OCI-LY7 (cell line): ENCODE measurements around the gene ABCB1. TPM values are rescaled to one million over a fixed set of nuclear protein-coding genes. Genes with fewer than 3 reads are reported as not detected.

ENCODE experiments used
- BruUV-seq: library from RNA; stranded (reverse); fragments of 400-500 nt; replicated peaks from 2 replicates; lab custom pipeline; 2021; lab: Mats Ljungman, UMichigan
- CTCF ChIA-PET: fragments of 300-600 bp; sonication (Branson Sonifier 250); formaldehyde crosslinking; loops from one replicate; lab custom pipeline; 2022; ENCODE audit warnings: antibody characterized with exemption; ENCODE audit not compliant: unreplicated experiment; lab: Charles Lee
- POLR2A ChIA-PET: fragments of 300-600 bp; sonication (Branson Sonifier 250); formaldehyde crosslinking; loops from one replicate; lab custom pipeline; 2022; ENCODE audit warnings: antibody characterized with exemption; lab: Charles Lee
- DNase-seq: peaks from one replicate; pipeline ENCODE4 v3.0.0-alpha.2; 2015; ENCODE audit warnings: low spot score
- H2AFZ ChIP-seq: fragments of 200-600 bp; sonication (generic), shearing (Covaris generic); 2 replicates; pipeline ENCODE4 v1.6.1; 2014; ENCODE audit warnings: mild to moderate bottlenecking, antibody characterized with exemption, low read length, moderate library complexity
- H3K27ac ChIP-seq: fragments of 200-600 bp; sonication (generic); 2 replicates; pipeline ENCODE4 v1.5.1; 2014; ENCODE audit warnings: mixed run types, low read depth, mild to moderate bottlenecking, moderate library complexity, low read length, inconsistent platforms; ENCODE audit not compliant: poor library complexity, severe bottlenecking
- H3K36me3 ChIP-seq: fragments of 200-600 bp; sonication (generic); 2 replicates; pipeline ENCODE4 v1.6.1; 2014; ENCODE audit warnings: mild to moderate bottlenecking, antibody characterized with exemption, low read length, moderate library complexity, mixed read lengths; ENCODE audit not compliant: insufficient read depth
- H3K4me1 ChIP-seq: fragments of 200-600 bp; sonication (generic); 2 replicates; pipeline ENCODE4 v1.5.1; 2014; ENCODE audit warnings: mild to moderate bottlenecking, low read length; ENCODE audit not compliant: insufficient read depth, poor library complexity, severe bottlenecking
- H3K4me2 ChIP-seq: fragments of 200-600 bp; sonication (generic); 2 replicates; pipeline ENCODE4 v1.6.1; 2014; ENCODE audit warnings: mild to moderate bottlenecking, low read length
- H3K4me3 ChIP-seq: fragments of 200-600 bp; sonication (generic); 2 replicates; pipeline ENCODE4 v1.5.1; 2014; ENCODE audit warnings: mild to moderate bottlenecking, low read depth, low read length; ENCODE audit not compliant: poor library complexity, severe bottlenecking
- H3K79me2 ChIP-seq: fragments of 200-600 bp; sonication (generic); 2 replicates; pipeline ENCODE4 v1.6.1; 2016; ENCODE audit warnings: low read depth, mild to moderate bottlenecking, low read length, moderate library complexity, mixed read lengths; ENCODE audit not compliant: insufficient read depth
- H3K9me2 ChIP-seq: fragments of 200-600 bp; sonication (generic); 2 replicates; pipeline ENCODE4 v1.6.1; 2016; ENCODE audit warnings: mild to moderate bottlenecking, low read length, mixed read lengths; ENCODE audit not compliant: insufficient read depth
- H3K9me3 ChIP-seq: fragments of 200-600 bp; sonication (generic); 2 replicates; pipeline ENCODE4 v1.6.1; 2014; ENCODE audit warnings: mild to moderate bottlenecking, mixed run types, low read length, mixed read lengths
- H4K20me1 ChIP-seq: fragments of 200-600 bp; sonication (generic); 2 replicates; pipeline ENCODE4 v1.6.1; 2014; ENCODE audit warnings: mild to moderate bottlenecking, antibody characterized with exemption, low read length, moderate library complexity, mixed read lengths; ENCODE audit not compliant: insufficient read depth
- CTCF ChIP-seq: fragments of 200-600 bp; sonication (generic); conservative IDR thresholded peaks from 2 replicates; pipeline ENCODE4 v1.5.1; 2014; ENCODE audit warnings: mild to moderate bottlenecking, antibody characterized with exemption, low read length, moderate library complexity, mixed read lengths
- EZH2phosphoT487 ChIP-seq: fragments of 200-600 bp; sonication (generic); IDR thresholded peaks from 2 replicates; pipeline ENCODE4 v1.6.1; 2018; ENCODE audit warnings: low read depth, borderline replicate concordance, mild to moderate bottlenecking, mixed run types, antibody characterized with exemption, low read length, moderate library complexity, mixed read lengths
- intact Hi-C: fragments of 100-400 bp; cut with micrococcal nuclease; formaldehyde crosslinking; loops from one replicate; pipeline ENCODE4 v1.10.0; 2022; ENCODE audit not compliant: unreplicated experiment
- total RNA-seq, 2 experiments: library from RNA; depleted of rRNA in 1 of 2; stranded (reverse); fragments of >200 nt in 1 of 2; shearing (Covaris generic) in 1 of 2; gene quantifications; 2 replicates each; pipeline ENCODE4 v1.2.3, GENCODE V29; 2014 to 2022

ABCB1 gene
- total RNA-seq, 2 experiments from 2014 or later = not detected

GRCh38 chr7:87458148-87458547 lies 142.5 kb downstream of the ABCB1 start:
- intact Hi-C loops = no loop called here
- Histone ChIP-seq H3K79me2 (no peaks in the 10 kb centered on the region), H4K20me1 (no peaks in the 10 kb centered on the region), H3K4me2 (no peak overlapping the region), H2AFZ (no peak overlapping the region), H3K27ac (no peak overlapping the region), H3K9me2 (no peaks in the 10 kb centered on the region), H3K9me3 (no peaks in the 10 kb centered on the region), H3K4me1 (no peaks in the 10 kb centered on the region), H3K36me3 (no peaks in the 10 kb centered on the region), H3K4me3 (no peak overlapping the region)
- BruUV-seq = no TSS peak
- no peak for DNase-seq
- ChIA-PET CTCF (no interaction called here), POLR2A (interaction anchor here (0.6 to 1.2 kb wide), 5 partner anchors 12 to 86 kb away, joined by 3 to 6 read pairs (median 3); no protein-coding TSS in a partner anchor)
- TF ChIP-seq EZH2phosphoT487 (no peak), CTCF (no peak)

- H4K20me1 ChIP-seq = no peaks in the 10 kb centered on the region
- no peak overlapping the region for H2AFZ ChIP-seq
- no peak overlapping the region for H3K4me2 ChIP-seq
- H3K27ac ChIP-seq = no peak overlapping the region
- H3K36me3 ChIP-seq = no peaks in the 10 kb centered on the region
- no TSS peak for BruUV-seq
- no peak for DNase-seq
- H3K4me1 ChIP-seq = no peaks in the 10 kb centered on the region
- H3K9me2 ChIP-seq = no peaks in the 10 kb centered on the region
- ChIA-PET CTCF (no interaction called here), POLR2A (no interaction called here)
- TF ChIP-seq EZH2phosphoT487 = no peak
- no peak for TF ChIP-seq CTCF
- intact Hi-C loops = no loop called here
- H3K4me3 ChIP-seq = no peak overlapping the region
- no peaks in the 10 kb centered on the region for H3K79me2 ChIP-seq
- no peaks in the 10 kb centered on the region for H3K9me3 ChIP-seq
Measured at GRCh38 chr7:87456247-87456646, 144.4 kb downstream of the ABCB1 start.

Other genes with a start within 250 kb of the ABCB1 start
- not detected in 2 replicates for gene ABCB4, start 125.2 kb downstream of the ABCB1 start, total RNA-seq (2014; rRNA removed; shearing (Covaris generic))
- 1.2 TPM in 2 replicates for gene ABCB4, start 125.2 kb downstream of the ABCB1 start, total RNA-seq (2022)
- gene RUNDC3B, start 27.5 kb upstream of the ABCB1 start, total RNA-seq (2014; rRNA removed; shearing (Covaris generic)) = not detected in 2 replicates
- not detected in 2 replicates for gene RUNDC3B, start 27.5 kb upstream of the ABCB1 start, total RNA-seq (2022)